Stomach (tissue), 9 donors: ENCODE data around the gene POFUT2. TPM values are rescaled to one million over a fixed set of nuclear protein-coding genes. Genes with fewer than 3 reads are reported as not detected.

Experiments
- DNase-seq, 2 donors: peaks; one replicate each; pipeline versions ENCODE4 v3.0.0 to v3.0.0-alpha.2; 2013 to 2019
- H3K27ac ChIP-seq, 5 donors: fragments of 200-600 bp in 4 of 5; sonication (generic) in 4 of 5; one replicate each; pipeline ENCODE4 v1.5.1; 2013 to 2019; ENCODE audit warnings: mild to moderate bottlenecking in 1 of 5, moderate library complexity in 1 of 5
- H3K27me3 ChIP-seq, 3 donors: fragments of 200-600 bp; sonication (generic); one replicate each; pipeline ENCODE4 v1.5.1; 2017 to 2019; ENCODE audit warnings: mixed run types in 1 of 3
- H3K36me3 ChIP-seq, 4 donors: fragments of 200-600 bp; sonication (generic); 1 replicate in 3 of 4; 2 replicates in 1 of 4; pipeline ENCODE4 v1.5.1; 2016 to 2019
- H3K4me1 ChIP-seq, 4 donors: fragments of 200-600 bp; sonication (generic); one replicate each; pipeline ENCODE4 v1.5.1; 2016 to 2019
- H3K4me3 ChIP-seq, 4 donors: fragments of 200-600 bp; sonication (generic) in 3 of 4; one replicate each; pipeline ENCODE4 v1.5.1; 2016 to 2019; ENCODE audit warnings: mild to moderate bottlenecking in 1 of 4
- H3K9me3 ChIP-seq, 4 donors: fragments of 200-600 bp; sonication (generic); one replicate each; pipeline ENCODE4 v1.5.1; 2016 to 2019
- CTCF ChIP-seq, 7 experiments: fragments of 450-650 bp in 4 of 7; fragments of 200-600 bp in 3 of 7; sonication (generic) in 3 of 7; IDR thresholded peaks; one replicate each; pipeline ENCODE4 v1.5.1; 2016 to 2019; ENCODE audit warnings: antibody characterized with exemption in 7 of 7, control low read depth in 2 of 7, mild to moderate bottlenecking in 1 of 7
- EP300 ChIP-seq: sonication (generic); formaldehyde crosslinking; IDR thresholded peaks from one replicate; pipeline ENCODE4 v1.6.1; 2017; ENCODE audit warnings: antibody characterized with exemption
- POLR2A ChIP-seq, 4 donors: fragments of 450-650 bp; IDR thresholded peaks; one replicate each; pipeline ENCODE4 v1.6.1; 2016; ENCODE audit warnings: antibody characterized with exemption in 4 of 4, control low read depth in 2 of 4, mild to moderate bottlenecking in 1 of 4, moderate library complexity in 1 of 4
- POLR2AphosphoS5 ChIP-seq, 3 donors: sonication (generic); formaldehyde crosslinking; IDR thresholded peaks; one replicate each; pipeline ENCODE4 v1.6.1; 2016; ENCODE audit warnings: antibody characterized with exemption in 3 of 3
- WGBS, 5 donors: extraction: QIAGEN DNeasy Blood & Tissue Kit in 3 of 5; methylation state at CpG; one replicate each; pipeline versions ENCODE4 v1.1.5 to v1.1.7; 2013 to 2018; 5-methylcytosine and 5-hydroxymethylcytosine counted together
- intact Hi-C: fragments of 100-400 bp; cut with DNase I; formaldehyde crosslinking; loops from one replicate; pipeline ENCODE4 v1.15.1; 2023; ENCODE audit warnings: low total_unique reads
- polyA plus RNA-seq, 3 donors: library from polyadenylated mRNA; stranded (reverse); fragments of 200-250 nt; gene quantifications; one replicate each; pipeline ENCODE4 v1.2.3, GENCODE V29; 2013
- total RNA-seq, 5 donors: library from RNA; depleted of rRNA; stranded (reverse); fragments of >200 nt; gene quantifications; one replicate each; pipeline versions ENCODE4 v1.1.0 to v1.2.3, GENCODE V29; 2014 to 2016
- donor health status: healthy with polysubstance abuse.
- donor health status: Bipolar disorder and iron deficiency.
- donor health status: healthy.

The POFUT2 gene
- total and polyA plus RNA-seq, 8 donors, result 7.4 to 34.2 (median 22.4) TPM

- no peaks in the 10 kb centered on the region for H3K9me3 ChIP-seq
- peaks cover 0 to 15% (median 7%) of the 10 kb centered on the region in 3 donors for H3K27me3 ChIP-seq
- WGBS, 5 donors, result 82 to 92% (median 86%) methylated on average over 3 of the region's 3 CpGs
- peaks cover 16 to 20% (median 19%) of the 10 kb centered on the region in 4 donors for H3K36me3 ChIP-seq
- peaks cover 35 to 64% (median 52%) of the 10 kb centered on the region in 4 donors for H3K4me1 ChIP-seq
- peak in 1 of 2 donors; percentile 5 for DNase-seq
- H3K4me3 ChIP-seq, result no peak overlapping the region
- intact Hi-C loops, result no loop called here
- TF ChIP-seq EP300 (no peak), POLR2AphosphoS5 (IDR thresholded peaks at IDR 0.05) (no peak), CTCF (IDR thresholded peaks at IDR 0.05) (no peak), POLR2A (IDR thresholded peaks at IDR 0.05) (no peak)
- peak overlapping the region in 1 of 5 donors; percentile 93 for H3K27ac ChIP-seq
These were observed 1.4 kb upstream of the POFUT2 start for GRCh38 chr21:45289134-45289533.

- WGBS, 5 donors, result 7 to 48% (median 11%) methylated on average over 10 to 34 of the region's 34 CpGs
- peaks cover 28 to 57% (median 45%) of the 10 kb centered on the region in 4 donors for H3K4me1 ChIP-seq
These were observed 746 bp upstream of the POFUT2 start for GRCh38 chr21:45288441-45288841.

DNA sequence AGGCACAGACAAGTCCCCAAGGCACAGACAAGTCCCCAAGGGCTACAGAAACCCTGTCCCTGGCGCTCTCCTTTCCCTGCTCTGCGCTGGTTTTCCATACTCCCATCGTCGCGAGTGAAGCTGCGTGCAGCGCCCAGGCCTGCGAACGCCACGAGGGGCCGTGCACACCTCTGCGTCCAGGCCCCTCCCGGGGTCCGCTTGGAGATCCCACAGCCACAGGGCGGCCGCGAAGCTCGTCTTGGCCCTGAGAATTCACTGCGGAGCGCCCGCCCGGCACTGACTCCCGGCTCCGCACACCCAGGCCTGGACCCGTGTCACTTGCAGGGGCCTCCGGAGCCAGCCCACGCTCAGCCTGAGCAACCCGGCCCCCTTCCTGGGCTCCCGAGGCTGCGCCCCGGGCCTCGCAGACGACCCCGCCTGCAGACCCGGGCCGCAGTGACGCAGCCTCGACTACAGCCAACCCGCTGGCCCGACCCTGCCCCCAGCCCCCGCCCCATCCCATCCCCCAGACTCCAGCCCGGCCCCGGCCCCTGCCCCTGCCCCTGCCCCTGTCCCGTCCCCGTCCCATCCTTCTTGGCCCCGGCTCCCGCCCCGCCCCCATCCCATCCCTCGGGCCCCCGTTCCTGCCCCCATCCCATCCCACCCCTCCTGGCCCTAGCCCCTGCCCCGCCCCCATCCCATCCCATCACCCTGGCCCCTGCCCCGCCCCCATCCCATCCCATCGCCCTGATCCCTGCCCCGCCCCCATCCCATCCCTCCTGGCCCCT lies 841 bp downstream of the POFUT2 start:
- Histone ChIP-seq H3K4me1 (peaks cover 14 to 41% (median 29%) of the 10 kb centered on the region in 4 donors), H3K36me3 (peaks cover 32 to 43% (median 42%) of the 10 kb centered on the region in 4 donors), H3K27ac (peak overlapping the region in 3 of 5 donors; percentile 88 to 93 (median 90)), H3K4me3 (peak overlapping the region; percentile 80 to 94 (median 88)), H3K9me3 (no peaks in the 10 kb centered on the region), H3K27me3 (no peaks in the 10 kb centered on the region)
- peak; percentile 23 to 63 for DNase-seq
- no peak for TF ChIP-seq POLR2AphosphoS5 (IDR thresholded peaks at IDR 0.05)
- no peak for TF ChIP-seq CTCF (IDR thresholded peaks at IDR 0.05)
- TF ChIP-seq POLR2A (IDR thresholded peaks at IDR 0.05), result no peak
- no peak for TF ChIP-seq EP300
- intact Hi-C loops, result no loop called here
- WGBS, 5 donors, result 6 to 14% (median 11%) methylated on average over 16 to 54 of the region's 54 CpGs

More at GRCh38 chr21:45288441-45288841, 746 bp upstream of the POFUT2 start:
- intact Hi-C loops, result no loop called here
- Histone ChIP-seq H3K27ac (peak overlapping the region in 4 of 5 donors; percentile 77 to 93 (median 89)), H3K9me3 (no peaks in the 10 kb centered on the region), H3K27me3 (peaks cover 0 to 8% (median 0%) of the 10 kb centered on the region in 3 donors), H3K4me3 (peak overlapping the region; percentile 80 to 94 (median 88)), H3K36me3 (peaks cover 23 to 27% (median 26%) of the 10 kb centered on the region in 4 donors)
- DNase-seq, result peak; percentile 30 to 56
- TF ChIP-seq EP300, result no peak
- no peak for TF ChIP-seq POLR2A (IDR thresholded peaks at IDR 0.05)
- TF ChIP-seq CTCF (IDR thresholded peaks at IDR 0.05), result no peak

DNA sequence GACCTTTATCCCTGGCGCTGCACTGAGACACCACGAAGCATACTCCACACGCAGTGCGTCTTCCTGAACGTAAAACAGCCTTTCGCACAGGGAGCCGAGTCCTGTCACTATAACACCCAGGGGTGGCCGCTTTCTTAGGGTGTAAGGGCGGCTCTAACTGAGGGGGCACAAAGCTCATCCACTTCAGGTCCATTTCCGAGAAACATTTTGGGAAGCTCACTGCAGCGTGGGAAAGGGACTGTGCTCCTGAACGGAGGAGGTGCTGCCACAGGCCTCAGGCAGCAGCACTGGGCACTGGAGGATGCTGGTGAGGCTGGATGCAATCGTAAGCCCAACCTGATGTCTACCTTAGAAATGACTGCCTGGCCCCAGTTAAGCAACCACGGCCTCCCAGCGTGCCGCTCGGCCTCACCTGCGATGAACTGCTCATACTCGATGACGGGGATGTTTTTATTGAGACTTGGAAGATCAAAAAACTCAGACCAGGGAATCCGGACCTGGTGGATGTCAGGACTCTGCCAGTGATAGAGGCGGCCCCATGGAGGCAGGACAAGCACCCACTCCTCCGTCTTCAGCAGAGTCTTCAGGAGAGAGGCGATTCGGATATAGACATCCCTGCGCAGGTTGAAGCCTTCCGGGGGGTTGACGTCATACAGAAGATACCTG lies 2.3 kb downstream of the POFUT2 start:
- intact Hi-C loops, result no loop called here
- Histone ChIP-seq H3K4me1 (peaks cover 11 to 38% (median 28%) of the 10 kb centered on the region in 4 donors), H3K27ac (no peak overlapping the region), H3K4me3 (no peak overlapping the region), H3K9me3 (no peaks in the 10 kb centered on the region), H3K27me3 (no peaks in the 10 kb centered on the region), H3K36me3 (peaks cover 47 to 57% (median 57%) of the 10 kb centered on the region in 4 donors)
- TF ChIP-seq POLR2AphosphoS5 (IDR thresholded peaks at IDR 0.05) (no peak), EP300 (no peak), POLR2A (IDR thresholded peaks at IDR 0.05) (no peak), CTCF (IDR thresholded peaks at IDR 0.05) (no peak)
- DNase-seq, result peak in 1 of 2 donors; percentile 19
- WGBS, 5 donors, result 92 to 95% (median 93%) methylated on average over 21 to 28 of the region's 28 CpGs
